ENCODE data around the gene HSD17B4.
"Not testable (repeated sequence)": the region's sequence is repeated elsewhere in the genome, so short reads cannot be mapped to it uniquely, and the experiment has no call there.

The HSD17B4 gene

GRCh38 chr5:119484884-119485283 is 32.6 kb downstream of the HSD17B4 start:
- DNase-seq, result no peak

- DNase-seq, result no peak
Measured at GRCh38 chr5:119501671-119502179, 49.4 kb downstream of the HSD17B4 start.

- DNase-seq, result not testable (repeated sequence)
Measured at GRCh38 chr5:119503939-119504338, 51.6 kb downstream of the HSD17B4 start.

- no peak for DNase-seq
Measured at GRCh38 chr5:119512277-119512676, 60.0 kb downstream of the HSD17B4 start.

GRCh38 chr5:119515192-119515591 is 62.9 kb downstream of the HSD17B4 start:
- no peak for DNase-seq

- DNase-seq, result not testable (repeated sequence)
Measured at GRCh38 chr5:119517115-119517514, 64.8 kb downstream of the HSD17B4 start.

- DNase-seq, result no peak
Measured at GRCh38 chr5:119521232-119521631, 68.9 kb downstream of the HSD17B4 start.

- no peak for DNase-seq
Measured at GRCh38 chr5:119522841-119523240, 70.5 kb downstream of the HSD17B4 start.

- no peak for DNase-seq
Measured at GRCh38 chr5:119524485-119524884, 72.2 kb downstream of the HSD17B4 start.

GRCh38 chr5:119527351-119527750 is 75.1 kb downstream of the HSD17B4 start:
- no peak for DNase-seq

GRCh38 chr5:119529811-119530210 is 77.5 kb downstream of the HSD17B4 start:
- no peak for DNase-seq

GRCh38 chr5:119532637-119533036 is 80.3 kb downstream of the HSD17B4 start:
- no peak for DNase-seq

- no peak for DNase-seq
Measured at GRCh38 chr5:119537704-119538103, 85.4 kb downstream of the HSD17B4 start.

GRCh38 chr5:119541716-119542115 is 89.4 kb downstream of the HSD17B4 start:
- no peak for DNase-seq

- no peak for DNase-seq
Measured at GRCh38 chr5:119551819-119552218, 99.5 kb downstream of the HSD17B4 start.

GRCh38 chr5:119554597-119554996 is 102.3 kb downstream of the HSD17B4 start:
- DNase-seq, result no peak

GRCh38 chr5:119570910-119571309 is 118.6 kb downstream of the HSD17B4 start:
- no peak for DNase-seq

GRCh38 chr5:119578937-119579336 is 126.6 kb downstream of the HSD17B4 start:
- no peak for DNase-seq

GRCh38 chr5:119582987-119583386 is 130.7 kb downstream of the HSD17B4 start:
- no peak for DNase-seq

- no peak for DNase-seq
Measured at GRCh38 chr5:119583684-119584083, 131.4 kb downstream of the HSD17B4 start.

All from NK-92 treated with Interleukin-12 subunit alpha and Interleukin-12 subunit beta, amount 100 ng/mL, for 24 hours (cell line).